WERI-Rb-1 (cell line): ENCODE data around the gene SKI.
A peak's percentile ranks its signal among the peaks of the same experiment; 100 is the strongest.
"Not testable (repeated sequence)": the region's sequence is repeated elsewhere in the genome, so short reads cannot be mapped to it uniquely, and the experiment has no call there.

Experiments used
- DNase-seq: peaks from one replicate; pipeline ENCODE4 v3.0.0-alpha.2; 2020
- H3K27ac ChIP-seq: fragments of 250-450 bp; sonication (Bioruptor Pico); 2 replicates; pipeline ENCODE4 v1.5.1; 2020; ENCODE audit warnings: mild to moderate bottlenecking, moderate library complexity
- H3K27me3 ChIP-seq: fragments of 250-450 bp; sonication (Bioruptor Pico); 2 replicates; pipeline ENCODE4 v1.5.1; 2021; ENCODE audit warnings: mild to moderate bottlenecking, low read depth, moderate library complexity; ENCODE audit not compliant: insufficient read depth, severe bottlenecking
- H3K36me3 ChIP-seq: fragments of 250-450 bp; sonication (Bioruptor Pico); 2 replicates; pipeline ENCODE4 v1.5.1; 2020; ENCODE audit warnings: mild to moderate bottlenecking, moderate library complexity
- H3K4me3 ChIP-seq: 2 replicates; pipeline ENCODE4 v1.5.1; 2011; ENCODE audit warnings: low read depth, mild to moderate bottlenecking, control low read depth, low read length
- H3K9me3 ChIP-seq: fragments of 250-450 bp; sonication (Bioruptor Pico); 2 replicates; pipeline ENCODE4 v1.5.1; 2021; ENCODE audit warnings: mild to moderate bottlenecking, moderate library complexity; ENCODE audit not compliant: severe bottlenecking
- TF ChIP-seq, protein P1 (sequence below): IDR thresholded peaks from 2 replicates; pipeline ENCODE4 v1.5.1; 2011; ENCODE audit warnings: low read depth, mild to moderate bottlenecking, control low read depth, inconsistent platforms, low read length

SKI gene

DNA sequence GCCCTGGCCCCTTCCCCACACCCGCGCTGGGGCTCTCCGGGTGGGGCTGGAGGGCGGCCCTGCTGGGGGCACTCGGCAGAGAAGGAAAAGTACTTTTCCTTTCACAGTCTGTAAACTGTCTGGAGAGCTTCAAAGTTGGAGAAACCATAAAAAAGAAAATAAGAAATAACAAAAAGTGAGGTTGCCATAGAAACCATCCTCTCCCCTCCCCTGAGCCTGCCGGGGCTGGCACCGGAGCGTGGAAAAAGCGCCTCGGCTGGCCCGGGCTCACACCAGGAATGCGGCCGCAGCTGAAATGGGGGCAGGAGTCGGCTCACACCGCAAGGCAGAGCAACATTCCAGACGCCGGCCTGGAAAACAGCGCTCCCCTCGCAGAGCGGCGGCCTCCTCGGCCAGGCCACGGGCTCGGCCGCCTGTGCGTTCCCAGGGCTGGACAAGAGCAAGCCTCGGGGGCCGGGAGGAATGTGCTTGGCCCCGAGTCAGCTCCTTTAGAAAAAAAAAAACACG, 94.0 kb downstream of the SKI start:
- TF ChIP-seq, protein P1, sequence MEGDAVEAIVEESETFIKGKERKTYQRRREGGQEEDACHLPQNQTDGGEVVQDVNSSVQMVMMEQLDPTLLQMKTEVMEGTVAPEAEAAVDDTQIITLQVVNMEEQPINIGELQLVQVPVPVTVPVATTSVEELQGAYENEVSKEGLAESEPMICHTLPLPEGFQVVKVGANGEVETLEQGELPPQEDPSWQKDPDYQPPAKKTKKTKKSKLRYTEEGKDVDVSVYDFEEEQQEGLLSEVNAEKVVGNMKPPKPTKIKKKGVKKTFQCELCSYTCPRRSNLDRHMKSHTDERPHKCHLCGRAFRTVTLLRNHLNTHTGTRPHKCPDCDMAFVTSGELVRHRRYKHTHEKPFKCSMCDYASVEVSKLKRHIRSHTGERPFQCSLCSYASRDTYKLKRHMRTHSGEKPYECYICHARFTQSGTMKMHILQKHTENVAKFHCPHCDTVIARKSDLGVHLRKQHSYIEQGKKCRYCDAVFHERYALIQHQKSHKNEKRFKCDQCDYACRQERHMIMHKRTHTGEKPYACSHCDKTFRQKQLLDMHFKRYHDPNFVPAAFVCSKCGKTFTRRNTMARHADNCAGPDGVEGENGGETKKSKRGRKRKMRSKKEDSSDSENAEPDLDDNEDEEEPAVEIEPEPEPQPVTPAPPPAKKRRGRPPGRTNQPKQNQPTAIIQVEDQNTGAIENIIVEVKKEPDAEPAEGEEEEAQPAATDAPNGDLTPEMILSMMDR: no peak
- DNase-seq: no peak
- no peak overlapping the region; the same call in 1 of the 2 replicates for H3K27ac ChIP-seq
- no peak overlapping the region for H3K4me3 ChIP-seq
- H3K27me3 ChIP-seq: peaks cover 4% of the 10 kb centered on the region
- H3K36me3 ChIP-seq: no peaks in the 10 kb centered on the region
- H3K9me3 ChIP-seq: no peaks in the 10 kb centered on the region

DNA sequence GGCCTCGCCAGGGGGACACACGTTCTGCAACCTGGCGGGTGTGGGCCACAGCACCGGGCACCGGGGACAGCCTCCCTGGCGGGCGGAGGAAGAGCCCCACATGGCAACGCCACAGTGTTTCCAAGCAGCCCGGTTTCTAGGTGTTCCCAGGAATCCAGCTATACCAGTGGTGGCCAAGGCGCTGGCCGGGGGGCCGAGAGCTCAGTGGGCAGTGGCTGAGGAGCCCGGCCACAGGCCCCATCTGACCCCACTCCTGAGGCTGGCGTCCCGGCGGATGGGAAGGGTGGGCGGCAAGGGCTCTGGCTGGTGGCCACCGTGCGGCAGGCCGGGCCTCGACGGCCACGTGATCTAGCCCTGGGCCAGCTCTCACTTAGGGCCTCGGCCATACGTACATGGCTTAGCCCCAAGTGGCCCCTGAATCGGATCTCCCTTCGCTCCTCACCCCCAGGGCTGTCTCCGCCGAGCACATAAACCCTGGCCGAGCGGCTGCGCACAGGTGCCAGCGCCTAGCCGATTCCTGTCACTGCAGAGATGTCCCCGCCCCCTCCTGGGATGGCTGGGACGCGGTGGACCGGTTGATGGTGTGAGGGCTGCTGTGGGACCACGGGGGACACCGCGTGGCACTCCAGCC, 94.6 kb downstream of the SKI start:
- no peaks in the 10 kb centered on the region for H3K9me3 ChIP-seq
- peak overlapping the region; percentile 58 for H3K27ac ChIP-seq
- peak; percentile 93 for DNase-seq
- TF ChIP-seq, protein P1: no peak
- H3K27me3 ChIP-seq: peaks cover 4% of the 10 kb centered on the region
- H3K36me3 ChIP-seq: no peaks in the 10 kb centered on the region
- H3K4me3 ChIP-seq: 0 out of 2 replicates have a peak overlapping the region, but pooled peaks have one; percentile 3

DNA sequence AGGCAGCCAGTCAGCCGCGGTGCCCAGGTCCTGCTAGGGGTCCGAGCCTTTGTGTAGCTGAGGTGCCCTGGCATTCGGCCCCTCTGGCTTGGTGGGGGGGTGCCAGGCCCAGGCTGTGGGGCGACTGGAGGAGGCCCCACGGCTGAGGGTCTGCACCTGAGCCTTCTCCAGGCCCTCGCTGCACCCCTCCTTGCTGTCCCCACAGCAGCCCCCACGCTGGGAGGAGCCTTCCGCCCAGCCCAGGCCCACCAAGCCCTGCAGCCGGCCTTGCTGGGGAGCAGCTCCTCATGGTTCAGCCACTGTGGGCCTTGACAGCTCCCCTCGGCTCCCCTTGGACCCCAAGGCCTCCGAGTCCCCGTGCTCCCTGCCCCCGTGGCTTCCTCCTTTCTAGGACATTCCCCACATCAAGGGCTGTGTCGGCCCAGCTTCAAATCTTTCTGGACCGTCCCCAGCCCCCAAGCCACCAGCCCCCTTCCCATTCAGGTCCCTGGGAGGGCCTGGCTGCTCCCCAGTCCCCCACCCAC, 95.4 kb downstream of the SKI start:
- TF ChIP-seq, protein P1: no peak
- H3K27ac ChIP-seq: no peak overlapping the region
- H3K9me3 ChIP-seq: no peaks in the 10 kb centered on the region
- H3K4me3 ChIP-seq: no peak overlapping the region
- H3K36me3 ChIP-seq: no peaks in the 10 kb centered on the region
- H3K27me3 ChIP-seq: peaks cover 4% of the 10 kb centered on the region
- DNase-seq: no peak

DNA sequence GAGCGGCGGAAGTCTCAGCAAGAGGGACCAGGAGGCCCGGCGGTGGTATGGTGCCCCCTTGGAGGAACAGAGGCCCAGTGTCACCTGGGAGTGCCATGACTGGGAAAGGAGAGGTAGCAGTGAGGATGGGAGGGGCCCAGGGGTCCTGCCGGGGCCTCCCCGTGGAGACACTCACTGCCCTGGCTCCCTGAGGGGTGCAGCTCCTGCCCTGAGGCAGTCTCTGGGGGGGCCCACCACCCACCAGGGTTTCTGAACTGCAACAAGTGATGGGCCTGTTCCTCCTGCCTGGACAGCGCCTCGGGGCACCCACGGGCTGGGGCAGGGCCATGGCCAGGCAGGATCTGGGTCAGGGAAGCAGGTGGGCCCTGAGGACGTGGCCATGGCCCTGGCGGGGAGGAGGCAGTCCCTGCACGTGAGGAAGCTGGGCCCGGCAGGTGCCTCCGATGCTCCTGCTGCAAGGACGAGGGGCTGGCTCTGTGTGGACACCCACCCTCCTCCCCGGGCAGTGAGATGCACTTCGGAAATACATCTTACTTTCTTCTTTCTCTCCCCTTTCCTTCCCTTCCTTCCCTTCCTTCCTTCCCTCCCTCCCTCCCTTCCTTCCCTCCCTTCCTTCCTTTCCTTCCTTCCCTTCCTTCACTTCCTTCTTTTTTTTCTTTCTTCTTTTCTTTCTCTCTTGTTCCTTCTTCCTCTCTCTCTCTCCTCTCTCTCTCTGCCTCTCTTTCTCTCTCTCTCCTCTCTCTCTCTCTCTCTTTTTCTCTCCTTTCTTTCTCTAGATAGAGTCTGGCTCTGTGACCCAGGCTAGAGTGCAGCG, 96.6 kb downstream of the SKI start:
- Histone ChIP-seq H3K27me3 (peaks cover 4% of the 10 kb centered on the region), H3K9me3 (no peaks in the 10 kb centered on the region), H3K27ac (no peak overlapping the region), H3K4me3 (no peak overlapping the region), H3K36me3 (no peaks in the 10 kb centered on the region)
- TF ChIP-seq, protein P1: no peak
- DNase-seq: no peak

DNA sequence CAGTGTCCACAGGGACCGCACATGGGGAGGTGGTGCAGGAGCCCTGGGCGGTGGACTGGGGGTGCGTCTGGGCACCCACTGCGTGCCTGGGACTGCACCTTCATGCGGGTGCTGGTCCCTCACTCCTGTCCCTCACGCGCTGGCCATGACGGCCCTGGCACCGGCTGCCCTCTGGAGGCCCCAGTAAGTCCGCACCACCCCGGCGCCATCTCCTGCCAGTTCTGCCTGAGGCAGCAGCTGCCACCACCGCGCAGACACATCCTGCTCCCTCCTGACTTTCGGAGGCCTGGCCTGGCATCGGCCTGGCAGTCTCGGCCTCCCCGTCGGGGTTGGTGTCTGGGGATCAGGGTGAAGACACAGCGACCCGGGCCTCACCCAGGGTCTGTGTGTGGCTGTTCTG, 98.4 kb downstream of the SKI start:
- Histone ChIP-seq H3K27me3 (peaks cover 4% of the 10 kb centered on the region), H3K36me3 (no peaks in the 10 kb centered on the region), H3K27ac (no peak overlapping the region), H3K9me3 (no peaks in the 10 kb centered on the region), H3K4me3 (no peak overlapping the region)
- DNase-seq: no peak
- TF ChIP-seq, protein P1: no peak

DNA sequence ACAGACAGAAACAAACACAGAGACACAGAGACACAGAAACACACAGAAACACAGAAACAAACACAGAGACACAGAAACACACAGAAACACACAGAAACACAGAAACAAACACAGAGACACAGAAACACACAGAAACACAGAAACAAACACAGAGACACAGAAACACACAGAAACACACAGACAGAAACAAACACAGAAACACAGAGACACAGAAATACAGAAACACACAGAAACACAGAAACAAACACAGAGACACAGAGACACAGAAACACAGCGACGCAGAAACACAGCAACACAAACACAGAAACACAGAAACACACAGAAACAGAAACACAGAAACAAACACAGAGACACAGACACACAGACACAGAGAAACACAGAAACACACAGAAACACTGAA, 99.0 kb downstream of the SKI start:
- not testable (repeated sequence) for H3K9me3 ChIP-seq, H3K27ac ChIP-seq, H3K36me3 ChIP-seq, H3K27me3 ChIP-seq, DNase-seq, H3K4me3 ChIP-seq
